ENCODE data around the gene ZNHIT6. TPM values are rescaled to one million over a fixed set of nuclear protein-coding genes. Genes with fewer than 3 reads are reported as not detected.
A peak's percentile ranks its signal among the peaks of the same experiment; 100 is the strongest.

The ZNHIT6 gene
- polyA plus RNA-seq, 1 of the 3 experiments (the other 2 are of a cell fraction): 7.7 TPM

DNA sequence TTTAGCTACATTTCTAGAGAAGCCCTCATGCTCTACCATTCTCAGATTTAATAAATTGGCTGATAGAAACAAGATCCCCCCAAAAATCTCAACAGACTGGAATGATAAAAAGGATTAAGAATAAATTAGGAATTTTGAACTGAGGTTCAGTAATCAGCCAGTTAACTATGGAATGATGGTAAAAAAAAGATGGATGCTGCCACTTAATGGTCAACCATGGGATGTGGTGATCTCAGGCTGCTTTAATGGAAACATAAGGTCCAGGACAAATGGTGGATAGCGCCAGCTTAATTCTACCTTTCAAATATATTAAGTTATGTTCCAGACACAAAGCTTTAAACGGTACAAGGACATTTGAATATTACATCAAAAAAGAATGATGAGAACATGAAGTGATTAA is 77.7 kb downstream of the ZNHIT6 start:
- Histone ChIP-seq H3K27me3 (ENCODE audit: insufficient read depth) (no peaks in the 10 kb centered on the region), H3K9ac (no peak overlapping the region), H3K4me3 (ENCODE audit: low read depth in 2 of 2, low read length in 1 of 2) (no peak overlapping the region), H4K20me1 (ENCODE audit: insufficient read depth) (no peaks in the 10 kb centered on the region), H3K9me2 (no peaks in the 10 kb centered on the region), H3K4me1 (ENCODE audit: control insufficient read depth in 1 of 2, insufficient read depth in 2 of 2, low read depth in 1 of 2, low read length in 1 of 2) (peaks cover 0 to 28% of the 10 kb centered on the region in 2 experiments; a peak in 3 of 4 replicates), H3K79me2 (ENCODE audit: insufficient read depth) (no peaks in the 10 kb centered on the region), H3K36me3 (replicated peaks in 1 of 2; ENCODE audit: control insufficient read depth in 1 of 2, insufficient read depth in 2 of 2, low read length in 1 of 2) (no peaks in the 10 kb centered on the region), H2AFZ (ENCODE audit: low read depth) (no peak overlapping the region), H3K9me3 (no peaks in the 10 kb centered on the region), H3F3A (replicated peaks; ENCODE audit: insufficient read depth) (peaks cover 29% of the 10 kb centered on the region), H3K27ac (ENCODE audit: low read depth in 2 of 2, low read length in 1 of 2) (peak overlapping the region in 1 of 2 experiments; percentile 87; a peak in 1 of 4 replicates), H3K4me2 (no peak overlapping the region)
- DNase-seq: no peak
- ChIA-PET POLR2A (no interaction called here), CTCF (interaction anchor here (1.6 to 2.7 kb wide), 2 partner anchors 42 to 322 kb away, joined by 4 to 14 read pairs; no protein-coding TSS in a partner anchor)
- TF ChIP-seq RCOR1 (IDR thresholded peaks at IDR 0.05; ENCODE audit: low read length) (no peak), RAD21 (IDR thresholded peaks at IDR 0.05; ENCODE audit: low read length) (peak; percentile 41)
- WGBS (ENCODE audit: low lambda C conversion rate): 81% methylated on average over 2 of the region's 2 CpGs

DNA sequence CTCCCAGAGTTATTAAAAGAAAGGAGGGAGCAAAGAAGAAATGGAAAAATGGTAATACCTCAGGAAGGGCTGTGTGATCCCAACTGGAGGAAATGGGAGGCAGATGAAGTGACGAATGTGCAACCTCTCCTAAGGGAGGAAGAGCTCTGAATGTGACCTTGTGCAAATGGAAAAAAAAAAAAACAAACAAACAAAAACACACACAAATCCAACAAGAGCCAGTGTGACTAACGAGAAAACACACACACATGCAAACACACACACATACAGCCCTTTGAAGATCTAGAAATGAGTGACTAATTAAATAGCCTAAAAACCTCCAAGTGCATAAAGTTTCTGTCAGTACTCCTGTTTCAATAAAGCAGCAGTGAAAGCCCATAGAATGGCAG is 78.7 kb downstream of the ZNHIT6 start:
- H3K4me2 ChIP-seq: peak overlapping the region; percentile 69
- H3K36me3 ChIP-seq (replicated peaks in 1 of 2; ENCODE audit: control insufficient read depth in 1 of 2, insufficient read depth in 2 of 2, low read length in 1 of 2): no peaks in the 10 kb centered on the region
- no peaks in the 10 kb centered on the region for H3K79me2 ChIP-seq (ENCODE audit: insufficient read depth)
- no peaks in the 10 kb centered on the region for H4K20me1 ChIP-seq (ENCODE audit: insufficient read depth)
- peak overlapping the region; percentile 51 for H2AFZ ChIP-seq (ENCODE audit: low read depth)
- ChIA-PET POLR2A (no interaction called here), CTCF (interaction anchor here (1.6 to 2.7 kb wide), 2 partner anchors 41 to 321 kb away, joined by 4 to 14 read pairs; no protein-coding TSS in a partner anchor)
- no peaks in the 10 kb centered on the region for H3K27me3 ChIP-seq (ENCODE audit: insufficient read depth)
- peaks cover 0 to 28% of the 10 kb centered on the region in 2 experiments; a peak in 3 of 4 replicates for H3K4me1 ChIP-seq (ENCODE audit: control insufficient read depth in 1 of 2, insufficient read depth in 2 of 2, low read depth in 1 of 2, low read length in 1 of 2)
- WGBS (ENCODE audit: low lambda C conversion rate): 67% methylated on average over 2 of the region's 2 CpGs
- H3K9me2 ChIP-seq: no peaks in the 10 kb centered on the region
- DNase-seq: no peak
- H3K9ac ChIP-seq: peak overlapping the region; percentile 69
- H3K9me3 ChIP-seq: no peaks in the 10 kb centered on the region
- TF ChIP-seq, protein P1, sequence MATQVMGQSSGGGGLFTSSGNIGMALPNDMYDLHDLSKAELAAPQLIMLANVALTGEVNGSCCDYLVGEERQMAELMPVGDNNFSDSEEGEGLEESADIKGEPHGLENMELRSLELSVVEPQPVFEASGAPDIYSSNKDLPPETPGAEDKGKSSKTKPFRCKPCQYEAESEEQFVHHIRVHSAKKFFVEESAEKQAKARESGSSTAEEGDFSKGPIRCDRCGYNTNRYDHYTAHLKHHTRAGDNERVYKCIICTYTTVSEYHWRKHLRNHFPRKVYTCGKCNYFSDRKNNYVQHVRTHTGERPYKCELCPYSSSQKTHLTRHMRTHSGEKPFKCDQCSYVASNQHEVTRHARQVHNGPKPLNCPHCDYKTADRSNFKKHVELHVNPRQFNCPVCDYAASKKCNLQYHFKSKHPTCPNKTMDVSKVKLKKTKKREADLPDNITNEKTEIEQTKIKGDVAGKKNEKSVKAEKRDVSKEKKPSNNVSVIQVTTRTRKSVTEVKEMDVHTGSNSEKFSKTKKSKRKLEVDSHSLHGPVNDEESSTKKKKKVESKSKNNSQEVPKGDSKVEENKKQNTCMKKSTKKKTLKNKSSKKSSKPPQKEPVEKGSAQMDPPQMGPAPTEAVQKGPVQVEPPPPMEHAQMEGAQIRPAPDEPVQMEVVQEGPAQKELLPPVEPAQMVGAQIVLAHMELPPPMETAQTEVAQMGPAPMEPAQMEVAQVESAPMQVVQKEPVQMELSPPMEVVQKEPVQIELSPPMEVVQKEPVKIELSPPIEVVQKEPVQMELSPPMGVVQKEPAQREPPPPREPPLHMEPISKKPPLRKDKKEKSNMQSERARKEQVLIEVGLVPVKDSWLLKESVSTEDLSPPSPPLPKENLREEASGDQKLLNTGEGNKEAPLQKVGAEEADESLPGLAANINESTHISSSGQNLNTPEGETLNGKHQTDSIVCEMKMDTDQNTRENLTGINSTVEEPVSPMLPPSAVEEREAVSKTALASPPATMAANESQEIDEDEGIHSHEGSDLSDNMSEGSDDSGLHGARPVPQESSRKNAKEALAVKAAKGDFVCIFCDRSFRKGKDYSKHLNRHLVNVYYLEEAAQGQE (IDR thresholded peaks at IDR 0.05; ENCODE audit: low read depth, low read length): no peak
- TF ChIP-seq FOXM1 (IDR thresholded peaks at IDR 0.05; ENCODE audit: low read depth) (no peak), TAF1 (IDR thresholded peaks at IDR 0.05; ENCODE audit: borderline replicate concordance, low read depth, low read length) (no peak), CHD2 (IDR thresholded peaks at IDR 0.05; ENCODE audit: low read length, partially characterized antibody) (no peak), FOSL2 (IDR thresholded peaks at IDR 0.05; ENCODE audit: borderline replicate concordance, low read depth) (no peak), POLR2AphosphoS5 (IDR thresholded peaks at IDR 0.05; ENCODE audit: low read depth, low read length) (no peak), NRF1 (IDR thresholded peaks at IDR 0.05; ENCODE audit: low read depth, low read length) (no peak), TEAD4 (IDR thresholded peaks at IDR 0.05; ENCODE audit: borderline replicate concordance, insufficient read depth) (no peak), RXRA (IDR thresholded peaks at IDR 0.05; ENCODE audit: borderline replicate concordance, low read depth) (no peak), SMC3 (IDR thresholded peaks at IDR 0.05; ENCODE audit: low read depth, low read length) (no peak)
- TF ChIP-seq, protein P2, sequence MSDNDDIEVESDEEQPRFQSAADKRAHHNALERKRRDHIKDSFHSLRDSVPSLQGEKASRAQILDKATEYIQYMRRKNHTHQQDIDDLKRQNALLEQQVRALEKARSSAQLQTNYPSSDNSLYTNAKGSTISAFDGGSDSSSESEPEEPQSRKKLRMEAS (IDR thresholded peaks at IDR 0.05; ENCODE audit: low read depth): no peak
- TF ChIP-seq, protein P3, sequence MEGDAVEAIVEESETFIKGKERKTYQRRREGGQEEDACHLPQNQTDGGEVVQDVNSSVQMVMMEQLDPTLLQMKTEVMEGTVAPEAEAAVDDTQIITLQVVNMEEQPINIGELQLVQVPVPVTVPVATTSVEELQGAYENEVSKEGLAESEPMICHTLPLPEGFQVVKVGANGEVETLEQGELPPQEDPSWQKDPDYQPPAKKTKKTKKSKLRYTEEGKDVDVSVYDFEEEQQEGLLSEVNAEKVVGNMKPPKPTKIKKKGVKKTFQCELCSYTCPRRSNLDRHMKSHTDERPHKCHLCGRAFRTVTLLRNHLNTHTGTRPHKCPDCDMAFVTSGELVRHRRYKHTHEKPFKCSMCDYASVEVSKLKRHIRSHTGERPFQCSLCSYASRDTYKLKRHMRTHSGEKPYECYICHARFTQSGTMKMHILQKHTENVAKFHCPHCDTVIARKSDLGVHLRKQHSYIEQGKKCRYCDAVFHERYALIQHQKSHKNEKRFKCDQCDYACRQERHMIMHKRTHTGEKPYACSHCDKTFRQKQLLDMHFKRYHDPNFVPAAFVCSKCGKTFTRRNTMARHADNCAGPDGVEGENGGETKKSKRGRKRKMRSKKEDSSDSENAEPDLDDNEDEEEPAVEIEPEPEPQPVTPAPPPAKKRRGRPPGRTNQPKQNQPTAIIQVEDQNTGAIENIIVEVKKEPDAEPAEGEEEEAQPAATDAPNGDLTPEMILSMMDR (IDR thresholded peaks at IDR 0.05): no peak
- TF ChIP-seq, protein P4, sequence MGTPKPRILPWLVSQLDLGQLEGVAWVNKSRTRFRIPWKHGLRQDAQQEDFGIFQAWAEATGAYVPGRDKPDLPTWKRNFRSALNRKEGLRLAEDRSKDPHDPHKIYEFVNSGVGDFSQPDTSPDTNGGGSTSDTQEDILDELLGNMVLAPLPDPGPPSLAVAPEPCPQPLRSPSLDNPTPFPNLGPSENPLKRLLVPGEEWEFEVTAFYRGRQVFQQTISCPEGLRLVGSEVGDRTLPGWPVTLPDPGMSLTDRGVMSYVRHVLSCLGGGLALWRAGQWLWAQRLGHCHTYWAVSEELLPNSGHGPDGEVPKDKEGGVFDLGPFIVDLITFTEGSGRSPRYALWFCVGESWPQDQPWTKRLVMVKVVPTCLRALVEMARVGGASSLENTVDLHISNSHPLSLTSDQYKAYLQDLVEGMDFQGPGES (IDR thresholded peaks at IDR 0.05; ENCODE audit: low read depth, low read length): no peak
- TF ChIP-seq, protein P5, sequence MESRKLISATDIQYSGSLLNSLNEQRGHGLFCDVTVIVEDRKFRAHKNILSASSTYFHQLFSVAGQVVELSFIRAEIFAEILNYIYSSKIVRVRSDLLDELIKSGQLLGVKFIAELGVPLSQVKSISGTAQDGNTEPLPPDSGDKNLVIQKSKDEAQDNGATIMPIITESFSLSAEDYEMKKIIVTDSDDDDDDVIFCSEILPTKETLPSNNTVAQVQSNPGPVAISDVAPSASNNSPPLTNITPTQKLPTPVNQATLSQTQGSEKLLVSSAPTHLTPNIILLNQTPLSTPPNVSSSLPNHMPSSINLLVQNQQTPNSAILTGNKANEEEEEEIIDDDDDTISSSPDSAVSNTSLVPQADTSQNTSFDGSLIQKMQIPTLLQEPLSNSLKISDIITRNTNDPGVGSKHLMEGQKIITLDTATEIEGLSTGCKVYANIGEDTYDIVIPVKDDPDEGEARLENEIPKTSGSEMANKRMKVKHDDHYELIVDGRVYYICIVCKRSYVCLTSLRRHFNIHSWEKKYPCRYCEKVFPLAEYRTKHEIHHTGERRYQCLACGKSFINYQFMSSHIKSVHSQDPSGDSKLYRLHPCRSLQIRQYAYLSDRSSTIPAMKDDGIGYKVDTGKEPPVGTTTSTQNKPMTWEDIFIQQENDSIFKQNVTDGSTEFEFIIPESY (IDR thresholded peaks at IDR 0.05; ENCODE audit: borderline replicate concordance, low read depth): no peak
- peaks cover 29% of the 10 kb centered on the region for H3F3A ChIP-seq (replicated peaks; ENCODE audit: insufficient read depth)
- H3K4me3 ChIP-seq (ENCODE audit: low read depth in 2 of 2, low read length in 1 of 2): peak overlapping the region in 1 of 2 experiments; percentile 33; a peak in 1 of 4 replicates
- peak overlapping the region; percentile 74 to 87; a peak in 3 of 4 replicates for H3K27ac ChIP-seq (ENCODE audit: low read depth in 2 of 2, low read length in 1 of 2)

All from SK-N-SH (cell line).